HG02623 (cell line): Measurements from ENCODE around the gene SYT12.
"Not testable (repeated sequence)": the region's sequence is repeated elsewhere in the genome, so short reads cannot be mapped to it uniquely, and the experiment has no call there.

Source experiments
- ATAC-seq: cut with Tn5 transposase; IDR thresholded peaks from one replicate; pipeline ENCODE4 v1.9.1; 2021; ENCODE audit warnings: moderate library complexity; ENCODE audit not compliant: unreplicated experiment

The SYT12 gene

GRCh38 chr11:67022961-67023956, at the start of gene SYT12:
Gene SYT12, plus strand, starts transcription at chr11:67023134. Its CDS starts 7,011 bp downstream, at chr11:67030145.
- ATAC-seq = no peak

GRCh38 chr11:66973956-66974580, 48.9 kb upstream of the SYT12 start:
- no peak for ATAC-seq

- no peak for ATAC-seq
These were observed 48.1 kb upstream of the SYT12 start, which contains the start of gene C11orf86 for GRCh38 chr11:66974724-66975404. Gene C11orf86, plus strand, starts transcription at chr11:66975304. Its CDS starts 59 bp downstream, at chr11:66975363.

GRCh38 chr11:66975405-66976027, 47.4 kb upstream of the SYT12 start:
- no peak for ATAC-seq

GRCh38 chr11:66976028-66976467, 46.9 kb upstream of the SYT12 start:
- ATAC-seq = no peak

- no peak for ATAC-seq
These were observed 46.0 kb upstream of the SYT12 start for GRCh38 chr11:66976925-66977324.

GRCh38 chr11:66978229-66978628, 44.7 kb upstream of the SYT12 start:
- ATAC-seq = no peak

GRCh38 chr11:66978717-66979116, 44.2 kb upstream of the SYT12 start:
- ATAC-seq = no peak

GRCh38 chr11:66979336-66979980, 43.5 kb upstream of the SYT12 start:
- ATAC-seq = no peak

GRCh38 chr11:66981976-66982578, 40.9 kb upstream of the SYT12 start:
- ATAC-seq = no peak

- no peak for ATAC-seq
These were observed 39.5 kb upstream of the SYT12 start for GRCh38 chr11:66983275-66983924.

- no peak for ATAC-seq
These were observed 37.3 kb upstream of the SYT12 start for GRCh38 chr11:66985508-66986177.

GRCh38 chr11:66986178-66986545, 36.8 kb upstream of the SYT12 start:
- no peak for ATAC-seq

- no peak for ATAC-seq
These were observed 35.7 kb upstream of the SYT12 start for GRCh38 chr11:66987158-66987620.

- ATAC-seq = no peak
These were observed 34.9 kb upstream of the SYT12 start for GRCh38 chr11:66987924-66988637.

GRCh38 chr11:66988741-66989140, 34.2 kb upstream of the SYT12 start:
- ATAC-seq = not testable (repeated sequence)

- not testable (repeated sequence) for ATAC-seq
These were observed 33.6 kb upstream of the SYT12 start for GRCh38 chr11:66989360-66989759.

GRCh38 chr11:66992041-66992440, 30.9 kb upstream of the SYT12 start:
- no peak for ATAC-seq
